HG03558 (cell line): ENCODE results near the gene FAM177A1.

Experiments
- ATAC-seq: cut with Tn5 transposase; IDR thresholded peaks from one replicate; pipeline ENCODE4 v1.9.1; 2021; ENCODE audit warnings: moderate number of reproducible peaks; ENCODE audit not compliant: unreplicated experiment; ENCODE audit errors: extremely low read depth

Gene FAM177A1

GRCh38 chr14:35121887-35122695, 76.0 kb downstream of the FAM177A1 start, which contains the start of the genes PPP2R3C and PRORP:
Gene PPP2R3C (minus strand): TSS chr14:35121990. CDS start chr14:35121959, 31 bp downstream.
Gene PRORP (plus strand): TSS chr14:35122552. CDS start chr14:35123246, 694 bp downstream.
- peak; percentile 67 for ATAC-seq

DNA sequence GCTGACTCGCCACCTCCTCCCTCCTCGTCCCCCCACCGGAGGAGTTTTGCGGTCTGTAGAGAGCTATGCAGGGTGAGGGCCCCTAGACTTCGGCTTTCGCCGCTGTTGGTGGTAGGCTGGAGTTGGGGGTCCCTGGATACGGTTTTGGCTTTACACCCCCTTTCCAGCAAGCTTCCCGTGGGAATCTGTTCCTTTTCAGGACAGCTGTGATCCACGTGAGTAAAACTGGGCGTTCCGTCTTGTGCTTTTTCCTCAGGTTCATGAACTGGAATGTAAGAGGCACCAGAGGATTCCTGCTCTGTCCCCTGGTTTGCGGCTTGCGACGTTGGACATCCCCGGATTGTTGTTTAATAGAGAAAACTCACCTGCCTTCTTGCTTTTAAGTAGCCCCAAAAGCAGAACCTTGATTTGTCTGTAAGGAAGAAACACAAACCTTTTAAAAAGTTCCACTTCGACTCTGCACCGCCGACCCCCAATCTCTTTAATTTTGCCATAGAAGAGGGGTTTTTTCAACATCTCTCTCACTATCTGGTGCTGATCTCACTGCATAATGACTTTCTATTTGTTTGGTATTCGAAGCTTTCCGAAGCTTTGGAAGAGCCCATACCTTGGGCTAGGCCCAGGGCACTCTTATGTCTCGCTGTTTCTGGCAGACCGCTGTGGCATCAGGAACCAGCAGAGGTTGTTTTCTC, 76.8 kb downstream of the FAM177A1 start:
- no peak for ATAC-seq

DNA sequence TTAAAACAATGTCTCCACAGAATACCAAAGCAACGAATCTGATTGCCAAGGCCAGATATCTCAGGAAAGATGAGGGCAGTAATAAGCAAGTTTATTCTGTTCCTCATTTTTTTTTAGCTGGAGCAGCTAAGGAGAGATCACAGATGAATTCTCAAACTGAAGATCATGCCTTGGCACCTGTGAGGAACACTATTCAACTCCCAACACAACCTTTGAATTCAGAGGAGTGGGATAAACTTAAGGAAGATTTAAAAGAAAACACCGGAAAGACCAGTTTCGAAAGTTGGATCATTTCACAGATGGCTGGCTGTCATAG, 77.3 kb downstream of the FAM177A1 start:
- no peak for ATAC-seq

DNA sequence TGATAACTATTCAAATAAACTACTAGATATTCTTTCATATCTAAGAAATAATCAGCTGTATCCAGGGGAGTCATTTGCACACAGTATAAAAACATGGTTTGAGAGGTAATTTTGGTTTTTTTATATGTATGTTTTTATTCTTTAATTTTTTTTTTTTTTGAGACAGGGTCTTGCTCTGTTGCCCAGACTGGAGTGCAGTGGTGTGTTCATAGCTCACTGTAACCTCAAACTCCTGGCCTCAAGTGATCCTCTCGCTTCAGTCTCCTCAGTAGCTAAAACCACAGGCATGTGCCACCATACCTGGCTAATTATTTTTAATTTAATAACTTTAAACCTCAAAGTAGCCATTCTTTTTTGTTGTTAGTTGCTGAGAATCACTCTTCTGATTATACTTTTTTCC, 78.1 kb downstream of the FAM177A1 start:
- ATAC-seq = no peak
